ENCODE data around the gene CFB.
"Not testable (repeated sequence)": the region's sequence is repeated elsewhere in the genome, so short reads cannot be mapped to it uniquely, and the experiment has no call there.

- not testable (repeated sequence) for TF ChIP-seq CTCF, POLR2A (IDR thresholded peaks at IDR 0.05)
These were observed 35.8 kb downstream of the CFB start, which contains the start of gene C4A for GRCh38 chr6:31981744-31982143.

Data from prostate gland (tissue), 2 donors.